NCI-H2029 treated with DMSO at 0.1 percent for 48 hours (cell line): ENCODE measurements around the gene NECTIN1.

ENCODE experiments used
- DNase-seq: peaks from one replicate; lab custom pipeline; 2025; lab: John Stamatoyannopoulos, UW

Gene NECTIN1

GRCh38 chr11:119754656-119755355 lies 25.8 kb upstream of the NECTIN1 start:
- no peak for DNase-seq

GRCh38 chr11:119754199-119754598 lies 25.2 kb upstream of the NECTIN1 start:
- no peak for DNase-seq

GRCh38 chr11:119752946-119753345 lies 23.9 kb upstream of the NECTIN1 start:
- no peak for DNase-seq

GRCh38 chr11:119752345-119752871 lies 23.4 kb upstream of the NECTIN1 start:
- no peak for DNase-seq

GRCh38 chr11:119750056-119750455 lies 21.1 kb upstream of the NECTIN1 start:
- no peak for DNase-seq

GRCh38 chr11:119749006-119749565 lies 20.1 kb upstream of the NECTIN1 start:
- DNase-seq: no peak

- DNase-seq: no peak
Observed at GRCh38 chr11:119747868-119748660, 19.1 kb upstream of the NECTIN1 start.

GRCh38 chr11:119745776-119746535 lies 17.0 kb upstream of the NECTIN1 start:
- DNase-seq: no peak

- DNase-seq: no peak
Observed at GRCh38 chr11:119745112-119745511, 16.1 kb upstream of the NECTIN1 start.

GRCh38 chr11:119744577-119744976 lies 15.6 kb upstream of the NECTIN1 start:
- DNase-seq: no peak

GRCh38 chr11:119743006-119743405 lies 14.0 kb upstream of the NECTIN1 start:
- no peak for DNase-seq

GRCh38 chr11:119742263-119742861 lies 13.4 kb upstream of the NECTIN1 start:
- no peak for DNase-seq

- no peak for DNase-seq
Observed at GRCh38 chr11:119741369-119742262, 12.6 kb upstream of the NECTIN1 start.

- DNase-seq: no peak
Observed at GRCh38 chr11:119739975-119740374, 11.0 kb upstream of the NECTIN1 start.

GRCh38 chr11:119739021-119739703 lies 10.2 kb upstream of the NECTIN1 start:
- no peak for DNase-seq

- DNase-seq: no peak
Observed at GRCh38 chr11:119738059-119738439, 9.0 kb upstream of the NECTIN1 start.

GRCh38 chr11:119737366-119738058 lies 8.5 kb upstream of the NECTIN1 start:
- no peak for DNase-seq

GRCh38 chr11:119734788-119735187 lies 5.8 kb upstream of the NECTIN1 start:
- DNase-seq: peak; percentile 43

- no peak for DNase-seq
Observed at GRCh38 chr11:119730789-119731386, 1.9 kb upstream of the NECTIN1 start.
